ENCODE measurements around the gene IFNL3. TPM values are rescaled to one million over a fixed set of nuclear protein-coding genes. Genes with fewer than 3 reads are reported as not detected.
"Not testable (repeated sequence)": the region's sequence is repeated elsewhere in the genome, so short reads cannot be mapped to it uniquely, and the experiment has no call there.

The IFNL3 gene
- not detected in 2 replicates for total RNA-seq (2014; rRNA removed; shearing (Covaris generic))

DNA sequence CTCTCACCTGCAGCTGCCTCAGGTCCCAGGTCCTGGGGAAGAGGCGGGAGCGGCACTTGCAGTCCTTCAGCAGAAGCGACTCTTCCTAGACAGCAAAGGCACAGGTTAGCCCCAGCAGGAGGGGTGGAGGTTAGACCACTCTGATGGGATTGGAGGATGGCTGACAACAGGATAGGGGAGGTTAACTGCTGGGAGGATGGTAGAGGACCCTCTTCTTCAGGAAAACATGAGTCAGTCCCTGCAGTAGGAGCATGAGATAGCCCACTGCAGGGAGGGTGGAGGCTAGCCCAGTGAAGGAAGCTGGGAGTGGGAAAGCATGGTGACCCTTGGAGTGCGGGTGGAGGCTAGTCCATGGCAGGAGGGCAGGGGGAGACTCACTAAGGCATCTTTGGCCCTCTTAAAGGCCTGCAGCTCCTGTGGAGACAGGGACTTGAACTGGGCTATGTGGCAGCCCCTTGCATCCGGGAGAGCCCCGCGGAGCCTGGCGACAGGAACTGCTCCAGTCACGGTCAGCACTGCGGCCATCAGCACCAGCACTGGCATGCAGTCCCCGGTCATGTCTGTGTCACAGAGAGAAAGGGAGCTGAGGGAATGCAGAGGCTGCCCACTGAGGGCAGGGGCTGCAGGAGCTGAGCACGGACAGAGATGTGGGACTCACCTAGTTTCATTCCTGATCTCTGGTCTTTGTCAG lies at the start of gene IFNL3:
Gene IFNL3 (minus strand): TSS at position 597 of the 691 bp plus-strand sequence. CDS start 39 bp downstream, at position 558.
- DNase-seq (ENCODE audit: low spot score); in situ Hi-C loops (cut with HindIII; ENCODE audit: low sequenced_read_pairs): not testable (repeated sequence)

DNA sequence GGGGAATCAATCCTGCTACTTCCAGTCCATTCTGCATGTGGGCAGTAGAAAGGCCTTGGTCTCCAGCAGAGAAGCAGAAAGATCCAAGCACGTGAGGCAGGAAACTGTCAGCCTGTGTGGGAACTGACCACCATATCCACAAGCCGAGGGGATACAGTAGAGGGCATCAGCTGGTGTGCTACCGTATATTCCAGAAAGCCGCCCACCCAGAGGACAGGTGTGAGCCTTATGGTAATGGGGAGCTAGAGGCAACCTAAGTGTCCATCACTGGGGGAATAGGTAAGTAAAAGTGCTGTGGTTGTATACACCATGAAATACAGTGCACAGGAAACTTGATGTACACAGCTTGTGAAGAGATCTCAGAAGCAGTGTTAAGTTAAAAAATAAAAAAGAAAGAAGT lies 48.6 kb upstream of the IFNL3 start:
- in situ Hi-C loops (cut with HindIII; ENCODE audit: low sequenced_read_pairs): no loop called here

DNA sequence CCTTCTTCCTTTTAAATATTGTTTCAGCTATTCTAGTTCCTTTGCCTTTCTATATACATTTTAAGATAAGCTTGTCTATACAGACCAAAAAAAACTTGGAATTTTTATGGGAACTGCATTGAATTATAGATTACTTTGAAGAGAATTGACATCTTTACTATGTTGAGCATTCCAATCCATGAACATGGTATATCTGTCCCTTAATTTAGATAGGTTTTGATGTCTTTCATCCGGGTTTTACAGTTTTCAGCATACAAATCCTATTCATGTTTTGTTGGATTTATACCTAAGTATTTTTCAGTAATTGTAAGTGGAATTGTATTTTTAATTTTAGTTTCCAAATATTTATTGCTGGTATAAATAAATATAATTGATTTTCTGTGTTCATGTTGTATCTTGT lies 39.2 kb upstream of the IFNL3 start:
- in situ Hi-C loops (cut with HindIII; ENCODE audit: low sequenced_read_pairs): no loop called here
- DNase-seq (ENCODE audit: low spot score): no peak

More for the DNA sequence above, 48.6 kb upstream of the IFNL3 start:
- no peak for DNase-seq (ENCODE audit: low spot score)

DNA sequence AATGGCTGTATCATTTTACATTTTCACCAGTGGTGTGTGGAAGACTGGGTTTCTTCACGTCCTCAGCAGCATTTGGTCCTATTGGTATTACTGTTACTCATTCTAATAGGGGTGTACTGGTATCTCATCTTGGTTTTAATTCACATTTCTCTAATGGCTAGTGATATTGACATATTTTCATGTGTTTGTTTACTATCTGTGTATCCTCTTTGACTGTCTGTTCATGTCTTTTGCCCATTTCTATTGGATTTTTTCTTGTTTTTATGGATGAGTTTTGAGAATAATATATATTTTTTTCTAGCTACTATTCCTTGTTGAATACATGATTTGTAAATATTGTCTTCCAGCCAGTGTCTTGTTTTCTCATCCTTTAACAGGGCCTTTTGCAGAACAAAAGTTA lies 37.2 kb upstream of the IFNL3 start:
- no peak for DNase-seq (ENCODE audit: low spot score)
- in situ Hi-C loops (cut with HindIII; ENCODE audit: low sequenced_read_pairs): no loop called here

DNA sequence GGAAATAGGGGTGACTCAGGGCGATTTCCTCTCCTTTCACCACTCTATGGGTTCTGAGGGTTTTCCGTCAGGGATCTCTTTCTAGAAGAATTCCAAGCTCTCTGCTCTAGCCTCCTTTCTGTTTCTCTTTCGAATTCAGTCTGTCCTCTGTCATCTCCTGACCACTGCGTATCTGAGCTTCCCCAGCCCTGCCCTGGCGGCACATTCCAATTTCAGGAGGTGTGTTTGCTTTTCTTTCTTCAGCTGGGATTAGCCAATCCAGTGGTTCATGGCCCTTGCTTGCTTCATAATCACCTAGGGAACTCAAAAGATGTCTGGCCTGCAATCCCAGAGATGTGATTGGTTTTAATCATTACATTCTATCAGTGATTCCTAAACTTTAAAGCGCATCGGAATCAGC lies 32.8 kb upstream of the IFNL3 start:
- DNase-seq (ENCODE audit: low spot score): no peak
- in situ Hi-C loops (cut with HindIII; ENCODE audit: low sequenced_read_pairs): no loop called here

DNA sequence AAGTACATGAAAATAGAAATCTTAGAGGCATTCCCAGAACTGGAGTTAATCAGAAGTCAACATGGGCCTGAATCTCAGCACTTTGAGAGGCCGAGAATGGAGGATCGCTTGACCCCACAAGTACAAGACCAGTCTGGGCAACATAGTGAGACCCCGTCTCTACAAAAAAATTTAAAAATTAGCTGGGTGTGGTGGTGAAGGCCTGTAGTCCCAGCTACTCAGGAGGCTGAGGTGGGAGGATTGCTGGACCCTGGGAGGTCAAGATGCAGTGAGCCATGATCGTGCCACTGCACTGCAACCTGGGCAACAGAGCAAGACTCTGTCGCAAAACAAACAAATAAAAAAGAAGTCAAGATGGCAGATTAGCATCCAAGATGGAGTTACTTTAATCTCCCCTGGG lies 31.9 kb upstream of the IFNL3 start:
- in situ Hi-C loops (cut with HindIII; ENCODE audit: low sequenced_read_pairs): no loop called here
- no peak for DNase-seq (ENCODE audit: low spot score)

DNA sequence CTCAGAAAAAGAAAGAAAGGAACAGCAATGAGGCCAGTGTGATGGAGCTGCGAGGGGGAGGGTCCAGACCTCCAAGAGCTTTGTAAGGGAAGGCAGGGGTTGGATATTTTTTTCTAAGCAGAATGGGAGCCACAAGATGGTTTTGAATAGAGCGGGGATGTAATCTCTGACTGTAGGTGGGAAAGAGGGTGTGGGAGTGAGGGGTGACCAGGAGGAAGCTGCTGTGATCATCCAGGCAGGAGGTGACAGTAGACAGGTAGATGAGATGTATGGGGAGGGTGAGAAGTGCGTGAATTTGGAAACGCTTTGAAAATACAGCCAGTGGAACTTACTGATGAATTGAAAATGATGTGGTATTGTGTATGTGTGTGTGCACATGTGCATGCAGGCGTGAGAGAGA lies 30.8 kb upstream of the IFNL3 start:
- DNase-seq (ENCODE audit: low spot score): no peak
- in situ Hi-C loops (cut with HindIII; ENCODE audit: low sequenced_read_pairs): no loop called here

DNA sequence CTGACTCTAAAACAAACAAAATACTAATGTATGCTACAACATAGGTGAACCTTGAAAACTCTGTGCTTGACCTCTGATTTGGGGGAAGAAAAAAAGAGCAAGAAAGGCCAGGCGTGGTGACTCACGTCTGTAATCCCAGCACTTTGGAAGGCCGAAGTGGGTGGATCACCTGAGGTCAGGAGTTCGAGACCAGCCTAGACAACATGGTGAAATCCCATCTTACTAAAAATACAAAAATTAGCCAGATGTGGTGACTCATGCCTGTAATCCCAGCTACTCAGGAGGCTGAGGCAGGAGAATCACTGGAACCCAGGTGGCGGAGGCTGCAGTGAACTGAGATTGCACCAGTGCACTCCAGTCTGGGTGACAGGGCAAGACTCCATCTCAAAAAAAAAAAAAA lies 29.1 kb upstream of the IFNL3 start:
- DNase-seq (ENCODE audit: low spot score); in situ Hi-C loops (cut with HindIII; ENCODE audit: low sequenced_read_pairs): not testable (repeated sequence)

DNA sequence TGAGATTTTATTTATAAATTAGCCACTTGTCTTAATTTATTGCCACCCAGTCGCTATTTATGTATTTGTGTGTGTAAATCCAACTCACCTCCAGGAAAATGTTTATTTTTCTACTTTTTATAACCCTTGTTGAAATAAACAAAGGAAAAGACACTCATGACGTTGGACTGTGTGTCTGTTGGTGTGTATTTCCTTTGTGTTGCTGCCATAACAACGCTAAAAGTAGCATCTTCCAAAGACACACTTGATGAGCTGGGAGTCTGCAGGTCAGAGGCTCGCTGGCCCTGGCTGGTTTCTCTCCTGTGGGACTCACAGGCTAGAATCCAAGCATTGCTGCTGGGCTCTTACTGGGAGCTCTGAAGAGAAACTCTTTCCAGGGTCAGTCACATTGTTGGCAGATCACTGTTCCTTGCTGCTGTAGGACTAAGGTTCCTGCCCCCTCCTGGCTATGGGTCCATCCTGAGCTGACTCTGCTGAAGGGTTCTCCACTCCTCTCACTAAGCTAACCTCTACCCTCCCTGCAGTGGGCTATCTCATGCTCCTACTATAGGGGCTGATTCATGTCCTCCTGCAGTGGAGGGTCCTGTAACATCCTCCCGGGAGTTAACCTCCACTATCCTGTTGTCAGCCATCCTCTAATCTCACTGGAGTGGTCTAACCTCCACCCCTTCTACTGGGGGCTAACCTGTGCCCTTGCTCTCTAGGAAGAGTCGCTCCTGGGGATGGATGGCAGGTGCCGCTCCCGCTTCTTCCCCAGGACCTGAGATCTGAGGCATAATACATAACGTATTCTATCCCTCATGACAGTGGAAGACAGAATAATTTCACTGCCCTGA lies 25.4 kb upstream of the IFNL3 start:
- in situ Hi-C loops (cut with HindIII; ENCODE audit: low sequenced_read_pairs): no loop called here
- DNase-seq (ENCODE audit: low spot score): no peak

DNA sequence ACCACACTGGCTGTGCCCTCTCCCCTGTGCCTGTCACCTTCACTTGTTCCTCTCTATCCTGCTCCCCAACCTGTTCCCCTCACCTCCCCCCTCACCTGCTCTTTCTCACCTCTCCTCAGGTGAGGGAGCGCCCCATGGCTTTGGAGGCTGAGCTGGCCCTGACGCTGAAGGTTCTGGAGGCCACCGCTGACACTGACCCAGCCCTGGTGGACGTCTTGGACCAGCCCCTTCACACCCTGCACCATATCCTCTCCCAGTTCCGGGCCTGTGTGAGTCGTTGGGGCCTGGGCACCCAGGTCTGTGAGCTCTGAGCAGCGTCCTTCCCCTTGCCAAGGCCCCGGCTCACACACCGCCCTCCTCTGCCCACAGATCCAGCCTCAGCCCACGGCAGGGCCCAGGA lies 24.6 kb upstream of the IFNL3 start:
- DNase-seq (ENCODE audit: low spot score); in situ Hi-C loops (cut with HindIII; ENCODE audit: low sequenced_read_pairs): not testable (repeated sequence)

DNA sequence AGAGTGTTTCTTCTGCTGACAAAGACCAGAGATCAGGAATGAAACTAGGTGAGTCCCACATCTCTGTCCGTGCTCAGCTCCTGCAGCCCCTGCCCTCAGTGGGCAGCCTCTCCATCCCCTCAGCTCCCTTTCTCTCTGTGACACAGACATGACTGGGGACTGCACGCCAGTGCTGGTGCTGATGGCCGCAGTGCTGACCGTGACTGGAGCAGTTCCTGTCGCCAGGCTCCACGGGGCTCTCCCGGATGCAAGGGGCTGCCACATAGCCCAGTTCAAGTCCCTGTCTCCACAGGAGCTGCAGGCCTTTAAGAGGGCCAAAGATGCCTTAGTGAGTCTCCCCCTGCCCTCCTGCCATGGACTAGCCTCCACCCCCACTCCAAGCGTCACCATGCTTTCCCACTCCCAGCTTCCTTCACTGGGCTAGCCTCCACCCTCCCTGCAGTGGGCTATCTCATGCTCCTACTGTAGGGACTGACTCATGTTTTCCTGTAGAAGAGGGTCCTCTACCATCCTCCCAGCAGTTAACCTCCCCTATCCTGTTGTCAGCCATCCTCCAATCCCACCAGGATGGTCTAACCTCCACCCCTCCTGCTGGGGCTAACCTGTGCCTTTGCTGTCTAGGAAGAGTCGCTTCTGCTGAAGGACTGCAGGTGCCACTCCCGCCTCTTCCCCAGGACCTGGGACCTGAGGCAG lies 23.9 kb upstream of the IFNL3 start:
- in situ Hi-C loops (cut with HindIII; ENCODE audit: low sequenced_read_pairs); DNase-seq (ENCODE audit: low spot score): not testable (repeated sequence)

DNA sequence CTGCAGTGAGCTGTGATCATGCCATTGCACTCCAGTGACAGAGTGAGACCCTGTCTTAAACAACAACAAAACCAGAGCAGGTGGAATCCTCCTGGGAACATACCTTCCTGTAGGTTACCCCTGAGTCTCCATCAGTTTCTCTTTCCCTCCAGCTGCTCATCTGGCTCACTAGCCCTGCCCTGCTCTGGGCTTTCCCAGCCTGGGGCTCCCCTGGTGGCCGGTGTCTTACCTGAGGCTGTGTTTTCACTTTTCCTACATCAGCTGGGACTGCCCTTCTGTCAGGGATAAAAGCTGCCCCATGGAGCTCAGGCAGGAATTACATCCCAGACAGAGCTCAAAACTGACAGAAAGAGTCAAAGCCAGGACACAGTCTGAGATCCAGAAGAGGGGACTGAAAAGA lies 23.3 kb upstream of the IFNL3 start, which contains the start of gene IFNL2:
Gene IFNL2 (plus strand): TSS at position 312 of the 400 bp plus-strand sequence. CDS start 173 bp downstream, outside the sequence.
- DNase-seq (ENCODE audit: low spot score); in situ Hi-C loops (cut with HindIII; ENCODE audit: low sequenced_read_pairs): not testable (repeated sequence)

DNA sequence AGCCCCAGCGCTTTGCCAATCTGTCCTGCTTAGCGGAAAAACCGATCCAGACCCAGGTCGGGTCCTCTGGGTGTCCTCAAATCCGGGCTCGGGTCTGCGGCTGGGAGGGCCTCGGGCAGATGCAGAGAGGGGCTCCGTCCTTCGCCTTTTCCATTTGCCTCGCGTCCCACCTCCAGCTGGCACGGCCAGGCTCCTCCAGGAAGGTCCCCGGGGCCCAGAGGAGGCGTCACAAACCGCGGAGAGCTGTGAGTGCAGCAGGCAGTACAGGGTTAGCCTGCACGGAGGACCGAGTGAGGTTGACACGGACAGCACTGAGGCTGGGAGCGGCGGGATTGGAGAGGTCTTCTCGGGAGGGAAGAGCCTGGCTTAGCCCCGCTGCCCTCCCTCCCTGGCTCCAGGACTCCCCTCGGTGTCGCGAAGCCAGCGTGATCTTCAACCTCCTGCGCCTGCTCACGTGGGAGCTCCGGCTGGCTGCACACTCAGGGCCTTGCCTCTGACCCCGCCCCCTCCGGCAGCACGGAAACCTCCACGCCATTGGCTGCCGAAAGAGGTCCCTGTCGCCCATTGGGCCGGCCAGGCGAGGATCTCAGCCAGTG lies 20.6 kb upstream of the IFNL3 start:
- in situ Hi-C loops (cut with HindIII; ENCODE audit: low sequenced_read_pairs): no loop called here
- peak; percentile 33 for DNase-seq (ENCODE audit: low spot score)

DNA sequence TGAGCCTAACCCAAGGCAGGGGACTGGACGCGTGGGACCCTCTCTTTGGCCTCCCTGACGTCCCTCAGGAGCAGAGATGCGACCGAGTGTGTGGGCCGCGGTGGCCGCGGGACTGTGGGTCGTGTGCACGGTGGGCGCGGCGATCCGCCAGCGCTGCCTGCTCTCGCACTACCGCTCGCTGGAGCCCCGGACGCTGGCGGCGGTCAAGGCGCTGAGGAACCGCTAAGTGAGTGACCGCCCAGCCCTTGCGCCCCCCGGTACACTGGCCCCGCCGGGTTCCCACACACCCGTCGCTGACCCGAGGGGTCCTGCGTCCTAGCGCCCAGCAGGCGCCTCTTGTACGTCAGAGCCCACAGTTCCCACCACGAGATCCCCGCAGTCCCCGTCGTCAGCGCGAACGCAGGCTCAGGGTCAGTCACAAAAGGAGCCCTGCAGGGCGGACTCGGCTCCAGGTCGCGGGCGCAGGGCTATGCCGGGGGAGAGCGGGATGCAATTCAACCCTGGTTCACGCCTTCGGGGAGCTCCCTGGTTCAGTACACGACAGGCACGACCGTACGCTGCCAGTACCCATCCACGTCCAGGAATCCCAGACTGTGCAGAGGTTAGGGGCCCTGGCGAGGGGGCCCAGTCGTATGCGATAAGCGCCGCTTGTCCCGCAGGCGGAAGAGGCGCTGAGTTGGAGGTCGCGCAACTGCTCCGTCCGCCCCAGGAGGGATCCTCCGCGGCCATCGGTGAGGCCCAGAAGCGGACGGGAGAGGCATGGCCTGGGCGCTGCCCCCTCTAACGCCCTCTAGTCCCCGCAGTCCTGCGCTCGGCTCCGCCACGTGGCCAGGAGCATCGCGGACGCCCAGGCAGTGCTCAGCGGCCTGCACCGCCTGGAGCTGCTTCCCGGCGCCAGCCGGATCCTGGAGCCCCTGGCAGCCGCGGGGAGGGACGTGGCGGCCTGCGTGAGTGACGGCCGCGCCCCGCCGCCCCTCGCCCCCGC lies 19.8 kb upstream of the IFNL3 start:
- in situ Hi-C loops (cut with HindIII; ENCODE audit: low sequenced_read_pairs): no loop called here

DNA sequence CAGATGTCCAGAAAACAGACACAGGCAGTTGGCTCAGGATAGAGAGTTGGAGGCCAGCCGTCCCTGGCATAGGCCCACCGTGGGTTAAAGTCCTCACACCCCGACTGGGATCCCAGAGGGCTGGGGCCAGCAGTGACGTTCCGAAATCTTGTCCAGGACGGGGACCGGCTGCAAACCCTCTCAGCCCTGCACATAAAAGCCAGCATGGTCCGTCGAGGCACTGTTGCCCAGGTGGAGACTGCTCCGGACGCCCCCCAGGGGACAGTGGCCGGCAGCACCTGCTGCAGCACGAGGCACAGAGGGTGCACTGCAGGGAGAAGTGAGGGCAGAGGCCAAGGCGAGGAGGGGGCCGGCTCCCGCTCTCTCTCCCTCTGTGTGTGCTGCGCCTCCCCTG lies 19.1 kb upstream of the IFNL3 start:
- in situ Hi-C loops (cut with HindIII; ENCODE audit: low sequenced_read_pairs): no loop called here
- no peak for DNase-seq (ENCODE audit: low spot score)

More for the DNA sequence above, 19.8 kb upstream of the IFNL3 start:
- DNase-seq (ENCODE audit: low spot score): peak; percentile 18

DNA sequence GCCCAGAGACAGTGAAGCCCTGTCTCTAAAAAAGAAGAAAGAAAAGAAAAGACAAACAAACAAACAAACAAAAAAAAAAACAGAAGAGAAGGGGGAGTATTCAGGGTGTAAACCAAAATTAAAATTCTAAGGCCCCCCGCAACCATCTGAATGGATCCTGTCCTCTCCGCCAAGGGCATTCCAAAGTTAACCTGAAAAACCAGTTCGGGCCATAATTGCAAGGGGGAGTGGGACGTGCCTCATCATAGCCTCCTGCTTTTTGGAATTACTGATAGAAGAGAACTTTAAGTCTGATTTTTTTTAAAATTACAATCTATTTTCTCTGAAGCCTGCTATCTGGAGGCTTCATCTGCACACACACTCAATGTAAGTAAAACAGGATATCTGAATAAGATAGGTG lies 17.7 kb upstream of the IFNL3 start:
- no peak for DNase-seq (ENCODE audit: low spot score)
- in situ Hi-C loops (cut with HindIII; ENCODE audit: low sequenced_read_pairs): no loop called here

DNA sequence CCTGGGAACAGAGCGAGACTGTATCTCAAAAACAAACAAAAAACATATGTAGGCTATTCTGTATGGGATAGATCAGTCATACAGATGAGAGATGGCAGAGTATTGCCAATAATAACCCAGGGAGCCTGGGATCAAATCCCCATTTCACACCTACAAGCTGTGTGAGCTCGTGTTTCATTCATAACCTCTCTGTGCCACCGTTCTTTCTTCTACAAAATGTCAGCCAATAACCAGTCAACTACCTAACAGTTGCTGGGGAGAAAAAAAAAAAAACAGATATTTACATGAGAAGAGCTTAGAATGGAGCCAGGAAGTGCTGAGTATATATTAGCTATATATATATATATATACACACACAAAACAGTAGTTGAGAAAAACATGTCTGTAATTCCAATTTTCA lies 16.9 kb upstream of the IFNL3 start:
- in situ Hi-C loops (cut with HindIII; ENCODE audit: low sequenced_read_pairs): no loop called here
- no peak for DNase-seq (ENCODE audit: low spot score)

DNA sequence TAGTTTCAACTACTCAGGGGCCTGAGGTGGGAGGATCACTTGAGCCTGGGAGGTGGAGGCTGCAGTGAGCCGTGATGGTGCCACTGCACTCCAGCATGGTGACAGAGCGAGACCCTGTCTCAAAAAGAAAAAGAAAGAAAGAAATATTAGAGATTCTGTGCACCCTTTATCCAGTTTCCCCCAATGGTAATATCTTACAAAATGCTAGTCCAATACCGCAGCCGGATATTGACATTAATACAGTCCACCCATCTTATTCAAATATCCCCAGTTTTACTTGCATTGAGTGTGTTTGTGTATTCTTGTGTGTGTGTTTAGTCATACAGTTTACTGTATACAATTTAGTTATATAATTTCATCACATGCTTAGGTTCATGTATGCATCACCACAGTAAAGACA lies 12.4 kb upstream of the IFNL3 start:
- in situ Hi-C loops (cut with HindIII; ENCODE audit: low sequenced_read_pairs): no loop called here
- no peak for DNase-seq (ENCODE audit: low spot score)

All from G401 (cell line).